ENCODE data around the gene TNFAIP3.

The TNFAIP3 gene

DNA sequence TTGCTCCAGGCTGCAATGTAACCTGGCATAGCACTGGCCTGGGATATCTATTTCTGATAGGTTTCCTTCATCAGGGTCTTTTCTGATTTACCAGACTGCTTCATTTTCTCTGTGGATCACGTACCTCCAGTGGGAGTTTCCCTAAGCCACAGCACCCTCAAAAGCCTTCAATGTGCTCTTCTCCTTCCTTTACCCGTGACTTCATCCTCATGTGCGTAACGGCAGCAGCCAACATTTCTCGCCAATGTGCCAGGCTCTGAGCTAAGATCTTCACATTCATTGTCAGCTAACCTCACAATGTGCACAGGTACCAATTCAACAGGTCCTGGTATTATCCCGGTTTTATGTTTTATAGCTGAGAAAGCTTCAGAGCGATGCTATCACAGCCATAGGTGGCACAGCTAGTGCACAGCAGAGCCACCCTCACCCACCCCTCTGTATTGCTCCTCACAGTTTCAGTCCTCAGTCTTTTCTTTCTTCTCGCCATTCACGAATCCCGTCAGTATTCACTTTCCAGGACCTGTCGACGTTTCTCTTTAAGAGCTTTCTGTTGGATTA is 58.2 kb downstream of the TNFAIP3 start:
- DNase-seq (ENCODE audit: low read depth) = no peak

- DNase-seq (ENCODE audit: low read depth) = no peak
These were observed 59.2 kb downstream of the TNFAIP3 start for GRCh38 chr6:137926207-137926731.

DNA sequence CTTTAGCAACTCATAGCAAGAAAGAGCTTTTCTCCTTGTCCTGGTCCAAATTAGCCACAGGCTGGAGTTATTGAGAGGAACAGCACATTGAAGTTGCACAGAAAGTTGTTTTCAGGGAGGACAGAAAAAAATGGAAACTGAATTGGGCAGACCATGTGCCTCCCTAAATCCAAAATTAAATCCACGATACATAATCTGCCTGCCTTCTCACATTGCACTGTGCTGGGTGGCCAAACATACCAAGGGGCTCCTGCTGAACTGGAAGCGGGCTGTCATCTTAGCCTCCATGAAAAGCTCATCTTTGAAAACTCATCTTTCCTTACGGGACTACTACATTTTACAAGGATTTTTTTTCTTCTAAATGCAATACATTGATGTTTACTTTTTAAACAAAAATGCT is 59.9 kb downstream of the TNFAIP3 start:
- DNase-seq (ENCODE audit: low read depth) = no peak

GRCh38 chr6:137927777-137928218 is 60.7 kb downstream of the TNFAIP3 start:
- DNase-seq (ENCODE audit: low read depth) = peak; percentile 73

DNA sequence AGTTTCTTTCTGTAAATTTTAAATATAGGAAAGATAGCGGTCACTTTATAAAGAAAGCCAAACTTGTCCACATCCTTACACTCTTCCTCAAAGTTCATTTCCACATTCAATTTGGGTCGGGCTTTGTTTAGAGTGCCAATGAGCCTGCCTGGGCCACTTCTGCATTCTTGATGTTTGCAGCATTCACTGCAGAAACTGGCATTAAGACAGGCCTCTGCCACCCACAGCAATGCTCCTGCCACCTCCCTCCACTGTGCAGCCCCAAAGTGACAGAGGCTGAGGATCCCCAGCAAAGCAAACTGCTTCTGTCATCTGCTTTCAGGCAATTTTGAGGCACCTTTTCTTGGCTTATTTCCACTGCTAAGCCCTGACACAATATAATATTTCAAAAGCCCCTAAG is 61.2 kb downstream of the TNFAIP3 start:
- DNase-seq (ENCODE audit: low read depth) = no peak

DNA sequence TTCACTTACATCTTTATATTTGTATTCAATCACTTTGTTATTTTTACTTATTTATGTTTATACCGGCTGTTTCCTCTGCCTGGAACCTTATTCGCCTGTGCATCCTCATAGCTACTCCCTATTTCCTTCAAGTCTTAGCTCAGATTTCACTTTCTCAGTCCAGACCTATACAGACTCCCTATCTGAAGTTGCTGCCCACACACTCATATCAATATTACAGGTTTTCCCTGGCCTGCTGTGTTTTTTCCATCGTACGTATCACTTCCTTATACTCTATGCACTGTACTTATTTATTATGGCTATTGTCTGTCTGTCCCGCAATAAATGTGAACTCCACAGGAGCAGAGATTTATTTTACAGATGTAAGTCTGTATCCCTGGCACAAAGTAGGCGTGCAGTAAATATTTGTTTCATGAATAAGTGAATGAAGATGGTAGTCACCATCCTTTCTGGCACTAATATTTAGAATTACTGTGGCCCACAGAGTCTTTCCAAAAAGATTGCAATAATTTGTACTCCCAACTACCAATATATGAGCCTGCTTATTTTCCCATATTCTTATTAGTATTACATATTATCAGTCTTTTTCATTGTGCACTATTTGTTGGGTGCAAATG is 64.9 kb downstream of the TNFAIP3 start:
- no peak for DNase-seq (ENCODE audit: low read depth)

Data from CMK (cell line).